Measurements from ENCODE around the gene SLC17A7.

Gene SLC17A7

DNA sequence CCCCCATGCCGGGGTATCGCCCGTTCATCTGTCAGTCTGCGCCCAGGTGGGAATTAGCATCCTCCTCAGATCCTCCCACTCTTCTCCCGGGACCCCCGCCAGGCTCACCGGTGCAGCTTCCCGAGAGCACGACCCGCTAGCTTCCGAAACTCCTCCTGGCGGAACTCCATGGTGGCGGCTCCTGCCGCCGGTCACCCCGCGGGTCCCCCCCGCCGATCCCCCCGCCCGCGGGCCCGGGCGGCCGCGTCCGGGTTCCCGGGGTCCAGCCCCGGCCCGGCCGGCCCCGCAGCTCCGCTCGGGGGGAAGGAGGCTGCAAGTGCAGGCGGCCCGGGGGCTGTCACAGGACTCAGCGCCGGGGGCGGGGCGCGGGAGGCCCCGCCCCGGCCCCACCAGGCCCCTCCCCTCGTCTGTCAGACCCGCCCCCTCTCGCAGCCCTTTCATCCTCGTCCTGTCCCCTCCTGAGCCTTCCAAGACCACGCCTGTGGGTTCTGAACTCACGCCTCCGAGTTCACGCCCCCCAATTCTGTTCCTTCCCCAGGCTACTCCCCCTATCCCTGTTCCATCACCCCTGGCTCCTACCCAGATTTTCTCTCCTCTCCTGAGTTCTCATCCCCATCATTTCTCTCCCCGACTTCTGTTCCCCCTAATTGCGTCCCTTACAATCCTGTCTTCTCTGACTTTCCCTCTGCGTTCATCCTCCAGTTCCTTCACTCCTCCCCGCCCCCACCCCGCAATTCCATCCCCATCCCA, at the start of gene SLC17A7:
Gene SLC17A7 (minus strand): TSS at position 318 of the 750 bp plus-strand sequence. CDS start 148 bp downstream, at position 170.
- peak within 1 kb of the TSS; percentile 81 for H3K4me3 Mint-ChIP-seq
- peaks cover 8% of the 10 kb centered on the region for H3K36me3 Mint-ChIP-seq
- peaks cover 76% of the 10 kb centered on the region for H3K27me3 Mint-ChIP-seq
- H3K9me3 Mint-ChIP-seq, result no peaks in the 10 kb centered on the region
- DNase-seq, result peak; percentile 68
- peaks cover 49% of the 10 kb centered on the region for H3K4me1 Mint-ChIP-seq
- no peak within 1 kb of the TSS for H3K27ac Mint-ChIP-seq
- CTCF ChIA-PET, result interaction anchor here (0.5 to 2.0 kb wide), 5 partner anchors 11 to 49 kb away, joined by 3 to 13 read pairs (median 4); partner anchors contain the start of gene PIH1D1

GRCh38 chr19:49490287-49491029, 49.1 kb upstream of the SLC17A7 start:
- H3K36me3 Mint-ChIP-seq, result peaks cover 75% of the 10 kb centered on the region
- H3K27me3 Mint-ChIP-seq, result peaks cover 8% of the 10 kb centered on the region
- H3K27ac Mint-ChIP-seq, result peak overlapping the region; percentile 60
- peak overlapping the region; percentile 100 for H3K4me3 Mint-ChIP-seq
- CTCF ChIA-PET, result interaction anchor here (1.0 to 1.4 kb wide), 2 partner anchors 13 to 56 kb away, joined by 3 to 4 read pairs; no protein-coding TSS in a partner anchor
- H3K9me3 Mint-ChIP-seq, result no peaks in the 10 kb centered on the region
- peaks cover 61% of the 10 kb centered on the region for H3K4me1 Mint-ChIP-seq
- DNase-seq, result no peak

GRCh38 chr19:49489601-49490167, 48.4 kb upstream of the SLC17A7 start:
- H3K9me3 Mint-ChIP-seq, result no peaks in the 10 kb centered on the region
- peaks cover 57% of the 10 kb centered on the region for H3K4me1 Mint-ChIP-seq
- H3K27me3 Mint-ChIP-seq, result peaks cover 8% of the 10 kb centered on the region
- peak overlapping the region; percentile 100 for H3K4me3 Mint-ChIP-seq
- peak overlapping the region; percentile 97 for H3K27ac Mint-ChIP-seq
- CTCF ChIA-PET, result interaction anchor here (1.0 to 1.4 kb wide), 2 partner anchors 13 to 57 kb away, joined by 3 to 4 read pairs; no protein-coding TSS in a partner anchor
- peaks cover 76% of the 10 kb centered on the region for H3K36me3 Mint-ChIP-seq
- no peak for DNase-seq

- H3K4me1 Mint-ChIP-seq, result peaks cover 57% of the 10 kb centered on the region
- DNase-seq, result no peak
- peaks cover 78% of the 10 kb centered on the region for H3K36me3 Mint-ChIP-seq
- peak overlapping the region; percentile 97 for H3K27ac Mint-ChIP-seq
- H3K4me3 Mint-ChIP-seq, result peak overlapping the region; percentile 100
- H3K9me3 Mint-ChIP-seq, result no peaks in the 10 kb centered on the region
- CTCF ChIA-PET, result interaction anchor here (1.4 to 2.2 kb wide), 2 partner anchors 16 to 58 kb away, joined by 3 to 9 read pairs; partner anchors contain the start of gene FLT3LG
- peaks cover 8% of the 10 kb centered on the region for H3K27me3 Mint-ChIP-seq
These were observed 47.7 kb upstream of the SLC17A7 start for GRCh38 chr19:49488863-49489537.

DNA sequence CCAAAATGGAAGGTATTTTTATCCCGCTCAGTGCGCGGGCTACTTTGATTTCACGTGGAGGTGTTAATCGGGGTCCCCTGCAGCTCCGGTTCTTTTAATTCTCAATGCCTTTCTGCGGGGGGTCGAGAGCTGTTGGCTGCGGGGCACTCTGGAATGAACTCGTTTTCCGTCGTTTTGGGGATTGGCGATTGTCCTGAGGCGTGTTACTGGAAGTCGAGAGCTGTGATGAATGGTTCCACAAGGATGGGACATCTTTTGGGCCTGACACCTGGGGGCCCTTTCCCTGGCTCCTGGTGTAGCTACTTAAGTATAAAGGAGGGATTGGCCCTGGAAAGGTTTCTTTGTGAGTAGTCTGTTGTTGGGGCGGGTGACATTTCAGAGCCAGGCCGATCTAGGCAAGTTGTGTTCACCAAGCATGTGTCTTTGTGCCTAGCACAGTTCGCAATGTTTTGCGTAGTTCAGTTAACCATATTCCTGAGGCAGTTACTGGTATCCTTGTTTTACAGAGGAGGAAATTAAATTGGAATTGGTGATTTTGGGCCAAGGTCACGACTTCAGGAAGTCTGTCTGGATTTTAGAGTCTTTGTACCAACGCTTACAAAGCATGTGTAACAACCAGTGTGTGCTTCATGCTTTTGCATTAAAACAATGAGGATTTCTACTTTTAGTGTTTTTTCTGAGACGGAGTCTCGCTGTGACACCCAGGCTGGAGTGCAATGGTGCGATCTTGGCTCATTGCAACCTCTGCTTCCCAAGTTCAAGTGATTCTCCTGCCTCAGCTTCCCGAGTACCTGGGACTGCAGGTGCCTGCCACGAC, 46.9 kb upstream of the SLC17A7 start:
- Mint-ChIP-seq H3K27ac (peak overlapping the region; percentile 97), H3K36me3 (peaks cover 79% of the 10 kb centered on the region), H3K4me3 (peak overlapping the region; percentile 100), H3K4me1 (peaks cover 60% of the 10 kb centered on the region), H3K9me3 (no peaks in the 10 kb centered on the region), H3K27me3 (peaks cover 8% of the 10 kb centered on the region)
- CTCF ChIA-PET, result interaction anchor here (0.8 to 2.2 kb wide), 2 partner anchors 12 to 15 kb away, joined by 4 to 9 read pairs; partner anchors contain the start of gene FLT3LG
- no peak for DNase-seq

DNA sequence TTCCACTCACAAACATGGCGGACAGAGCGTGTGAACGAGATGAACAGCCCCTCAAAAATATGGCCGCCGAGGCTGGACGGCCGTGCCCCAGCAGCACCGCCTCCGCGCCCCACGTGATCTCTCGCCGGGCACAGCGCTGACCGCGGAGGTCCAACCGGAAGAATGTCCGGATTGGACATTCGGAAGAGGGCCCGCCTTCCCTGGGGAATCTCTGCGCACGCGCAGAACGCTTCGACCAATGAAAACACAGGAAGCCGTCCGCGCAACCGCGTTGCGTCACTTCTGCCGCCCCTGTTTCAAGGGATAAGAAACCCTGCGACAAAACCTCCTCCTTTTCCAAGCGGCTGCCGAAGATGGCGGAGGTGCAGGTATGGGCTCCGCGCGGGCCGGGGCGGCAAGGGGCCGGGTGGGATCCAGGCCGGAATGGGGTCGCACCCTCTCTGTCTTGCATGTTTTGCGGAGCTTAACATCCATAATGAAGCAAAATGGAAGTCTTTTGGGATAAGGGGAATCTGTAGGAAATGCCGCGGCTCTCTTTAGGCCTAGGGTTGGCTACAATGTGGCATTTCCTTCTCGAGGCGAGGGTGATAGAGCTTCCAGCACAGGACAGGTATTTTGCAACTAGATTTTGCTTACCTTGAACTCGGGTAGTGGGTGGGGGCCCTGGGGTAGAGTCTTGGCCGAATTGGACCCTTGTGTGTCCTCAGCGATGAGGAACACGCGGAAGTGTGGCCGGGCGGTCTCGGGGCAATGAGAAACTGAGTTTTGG, 46.1 kb upstream of the SLC17A7 start, which contains the start of gene RPL13A:
Gene RPL13A (plus strand): TSS at position 332 of the 769 bp plus-strand sequence. CDS start 22 bp downstream, at position 354.
- peaks cover 8% of the 10 kb centered on the region for H3K27me3 Mint-ChIP-seq
- CTCF ChIA-PET, result interaction anchor here (0.6 to 2.2 kb wide), 3 partner anchors 11 to 165 kb away, joined by 4 to 9 read pairs (median 6); partner anchors contain the start of gene FLT3LG
- H3K27ac Mint-ChIP-seq, result peak within 1 kb of the TSS; percentile 97
- peaks cover 54% of the 10 kb centered on the region for H3K4me1 Mint-ChIP-seq
- H3K9me3 Mint-ChIP-seq, result no peaks in the 10 kb centered on the region
- H3K36me3 Mint-ChIP-seq, result peaks cover 74% of the 10 kb centered on the region
- peak within 1 kb of the TSS; percentile 100 for H3K4me3 Mint-ChIP-seq
- DNase-seq, result peak; percentile 100

DNA sequence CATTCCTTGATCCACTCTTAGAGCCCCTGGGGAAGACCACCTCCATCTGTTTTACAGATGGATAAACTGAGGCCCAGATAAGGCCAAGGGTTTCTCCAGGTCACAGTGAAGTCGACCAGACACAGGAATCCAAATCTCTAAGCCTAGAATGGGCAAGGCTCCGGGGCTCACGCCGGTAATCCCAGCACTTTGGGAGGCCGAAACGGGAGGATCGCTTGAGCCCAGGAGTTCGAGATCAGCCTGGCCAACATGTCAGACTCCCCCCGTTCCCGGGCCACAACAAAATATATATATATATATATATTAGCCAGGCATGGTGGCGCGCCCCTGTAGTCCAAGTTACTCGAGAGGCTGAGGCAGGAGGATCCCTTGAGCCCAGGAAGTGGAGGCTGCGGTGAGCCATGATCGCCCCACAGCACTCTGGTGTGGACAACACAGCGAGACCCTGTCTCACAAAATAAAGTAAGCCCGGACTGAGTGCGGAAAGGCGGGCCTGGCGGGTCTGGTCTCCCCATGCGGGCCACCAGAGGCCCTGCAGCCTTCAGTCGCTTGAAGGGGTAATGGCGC, 45.5 kb upstream of the SLC17A7 start:
- peaks cover 8% of the 10 kb centered on the region for H3K27me3 Mint-ChIP-seq
- DNase-seq, result no peak
- CTCF ChIA-PET, result interaction anchor here (0.6 kb wide), 1 partner anchor 164 kb away, joined by 6 read pairs; no protein-coding TSS in a partner anchor
- peak overlapping the region; percentile 100 for H3K4me3 Mint-ChIP-seq
- H3K4me1 Mint-ChIP-seq, result peaks cover 56% of the 10 kb centered on the region
- H3K9me3 Mint-ChIP-seq, result no peaks in the 10 kb centered on the region
- peak overlapping the region; percentile 97 for H3K27ac Mint-ChIP-seq
- H3K36me3 Mint-ChIP-seq, result peaks cover 71% of the 10 kb centered on the region

DNA sequence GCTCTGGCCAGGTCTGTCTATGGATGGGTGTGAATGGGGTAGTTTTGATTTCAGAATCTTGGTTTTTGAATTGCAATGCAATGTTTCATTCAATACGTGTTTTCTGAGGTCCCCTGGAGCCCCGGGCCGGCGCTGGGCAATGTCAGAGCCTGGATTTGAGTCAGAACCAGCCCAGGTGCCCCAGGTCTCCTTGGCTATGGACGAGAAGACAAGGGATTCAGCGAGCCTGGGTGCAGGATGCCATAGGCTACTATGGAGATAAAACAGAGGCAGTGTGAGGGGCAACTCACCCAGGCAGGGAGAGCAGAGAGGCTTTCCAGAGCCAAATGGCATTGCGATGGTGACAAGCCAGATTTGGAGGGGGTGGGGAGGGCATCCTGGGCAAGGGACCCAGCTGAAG, 44.9 kb upstream of the SLC17A7 start:
- Mint-ChIP-seq H3K4me1 (peaks cover 55% of the 10 kb centered on the region), H3K27ac (peak overlapping the region; percentile 78), H3K27me3 (peaks cover 8% of the 10 kb centered on the region), H3K4me3 (no peak overlapping the region), H3K36me3 (peaks cover 69% of the 10 kb centered on the region), H3K9me3 (no peaks in the 10 kb centered on the region)
- CTCF ChIA-PET, result interaction anchor here (2.0 kb wide), 1 partner anchor 10 kb away, joined by 13 read pairs; no protein-coding TSS in a partner anchor
- no peak for DNase-seq

DNA sequence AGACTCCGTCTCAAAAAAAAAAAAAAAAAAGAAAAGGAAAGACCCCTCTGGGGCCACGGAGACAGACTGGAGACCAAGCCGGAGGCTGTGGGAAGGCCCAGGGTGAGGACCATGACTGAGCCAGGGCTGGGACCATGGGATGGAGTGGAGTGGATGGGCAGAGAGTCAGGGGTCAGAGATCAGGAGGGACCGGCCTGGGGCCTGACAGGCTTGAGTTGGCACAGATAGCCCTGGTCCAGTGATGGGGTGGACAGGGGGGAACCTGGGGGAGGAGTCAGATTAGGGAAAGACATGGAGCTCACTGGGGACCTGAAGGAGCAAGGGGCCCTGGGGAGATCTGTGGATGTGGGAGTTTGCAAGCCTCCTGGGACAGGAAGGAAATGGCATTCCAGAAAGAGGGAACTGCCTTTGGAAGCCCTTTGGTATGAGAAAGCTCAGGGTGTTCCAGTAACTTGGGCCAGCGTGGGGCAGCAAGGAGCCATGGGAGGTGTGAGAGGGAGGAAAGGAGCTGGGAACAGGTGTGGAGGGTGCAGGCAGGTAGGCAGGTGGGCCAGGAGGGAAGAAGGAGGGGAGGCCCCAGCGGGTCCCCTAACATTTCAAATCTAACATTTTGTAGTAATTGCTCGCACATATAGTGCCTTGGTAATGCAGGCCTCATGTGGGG, 39.8 kb upstream of the SLC17A7 start:
- DNase-seq, result no peak
- Mint-ChIP-seq H3K27me3 (no peaks in the 10 kb centered on the region), H3K27ac (peak overlapping the region; percentile 58), H3K9me3 (no peaks in the 10 kb centered on the region), H3K4me1 (peaks cover 50% of the 10 kb centered on the region), H3K4me3 (no peak overlapping the region), H3K36me3 (peaks cover 48% of the 10 kb centered on the region)
- CTCF ChIA-PET, result no interaction called here

GRCh38 chr19:49479975-49480628, 38.8 kb upstream of the SLC17A7 start:
- Mint-ChIP-seq H3K27ac (peak overlapping the region; percentile 49), H3K4me1 (peaks cover 48% of the 10 kb centered on the region), H3K27me3 (no peaks in the 10 kb centered on the region), H3K9me3 (no peaks in the 10 kb centered on the region), H3K4me3 (peak overlapping the region; percentile 31), H3K36me3 (peaks cover 50% of the 10 kb centered on the region)
- no peak for DNase-seq
- CTCF ChIA-PET, result no interaction called here
